Left ventricle myocardium superior (tissue), 1 donor: ENCODE data around the gene RRP7A. TPM values are rescaled to one million over a fixed set of nuclear protein-coding genes. Genes with fewer than 3 reads are reported as not detected.
"Not testable (repeated sequence)": the region's sequence is repeated elsewhere in the genome, so short reads cannot be mapped to it uniquely, and the experiment has no call there.

ENCODE experiments used
- ATAC-seq: fragments of 200-7000 bp; cut with Tn5 transposase; one replicate; pipeline ENCODE4 v1.9.1; 2020; ENCODE audit warnings: mild to moderate bottlenecking, moderate library complexity
- DNase-seq: peaks from one replicate; pipeline ENCODE4 v3.0.0-alpha.2; 2020
- intact Hi-C: fragments of 100-400 bp; cut with micrococcal nuclease; formaldehyde crosslinking; loops from one replicate; pipeline ENCODE4 v1.11.0; 2022
- long read RNA-seq: library from polyadenylated mRNA; unstranded; transcript quantifications from one replicate; pipeline ENCODE4 v2.0.0, GENCODE V29; 2021
- total RNA-seq: library from RNA; stranded (reverse); fragmentation: NEBNext Ultra II Directional; extraction: Animal tissue kit (Norgen Biotek cat#: 25700); gene quantifications from one replicate; pipeline ENCODE4 v1.2.1, GENCODE V29; 2021
- donor health status: DM: no; HTN: yes; CAD: no; lungs with severe emphysema.

The RRP7A gene
- total RNA-seq: 16.0 TPM
- long read RNA-seq, transcript RRP7A-201 (7 exons, 3,801 nt): major isoform, 52 of 65 reads
- long read RNA-seq, partial matches to known transcripts: 3 of 65 reads
- long read RNA-seq, other reads (novel, unspliced or antisense): 10 of 65 reads

- DNase-seq: peak; percentile 88
- intact Hi-C loops: no loop called here
- peak; percentile 97 for ATAC-seq
Observed at GRCh38 chr22:42519525-42520401, at the start of gene RRP7A. Gene RRP7A, minus strand, starts transcription at chr22:42519796. Its CDS starts 10 bp downstream, at chr22:42519786.

GRCh38 chr22:42567950-42568349 is 48.4 kb upstream of the RRP7A start:
- DNase-seq, ATAC-seq, intact Hi-C loops: not testable (repeated sequence)

- DNase-seq (no peak), ATAC-seq (no peak)
- intact Hi-C loops: no loop called here
Observed at GRCh38 chr22:42565956-42566355, 46.4 kb upstream of the RRP7A start.

GRCh38 chr22:42564699-42565098 is 45.1 kb upstream of the RRP7A start:
- ATAC-seq: no peak
- intact Hi-C loops: no loop called here
- DNase-seq: no peak

GRCh38 chr22:42563943-42564342 is 44.3 kb upstream of the RRP7A start:
- intact Hi-C loops, ATAC-seq, DNase-seq: not testable (repeated sequence)

- intact Hi-C loops: no loop called here
- no peak for DNase-seq
- ATAC-seq: no peak
Observed at GRCh38 chr22:42562684-42563083, 43.1 kb upstream of the RRP7A start.

- intact Hi-C loops: no loop called here
- ATAC-seq (peak; percentile 8), DNase-seq (no peak)
Observed at GRCh38 chr22:42562279-42562678, 42.7 kb upstream of the RRP7A start.

GRCh38 chr22:42561856-42562255 is 42.3 kb upstream of the RRP7A start:
- no peak for ATAC-seq
- no peak for DNase-seq
- intact Hi-C loops: no loop called here

- peak; percentile 18 for ATAC-seq
- no peak for DNase-seq
- intact Hi-C loops: no loop called here
Observed at GRCh38 chr22:42560781-42561180, 41.2 kb upstream of the RRP7A start.

GRCh38 chr22:42560381-42560780 is 40.8 kb upstream of the RRP7A start:
- DNase-seq: no peak
- intact Hi-C loops: no loop called here
- no peak for ATAC-seq

- peak; percentile 98 for ATAC-seq
- DNase-seq: peak; percentile 94
- intact Hi-C loops: no loop called here
Observed at GRCh38 chr22:42553475-42554361, 34.1 kb upstream of the RRP7A start, which contains the start of gene SERHL2. Gene SERHL2, plus strand, starts transcription at chr22:42553956. Its CDS starts 65 bp downstream, at chr22:42554021.

GRCh38 chr22:42552294-42552647 is 32.7 kb upstream of the RRP7A start:
- DNase-seq, intact Hi-C loops, ATAC-seq: not testable (repeated sequence)

- no peak for DNase-seq
- intact Hi-C loops: no loop called here
Observed at GRCh38 chr22:42549331-42550060, 29.9 kb upstream of the RRP7A start.

GRCh38 chr22:42548597-42549330 is 29.2 kb upstream of the RRP7A start:
- no peak for DNase-seq
- intact Hi-C loops: no loop called here
- ATAC-seq: no peak

More at GRCh38 chr22:42549331-42550060, 29.9 kb upstream of the RRP7A start:
- no peak for ATAC-seq

- DNase-seq, intact Hi-C loops: not testable (repeated sequence)
Observed at GRCh38 chr22:42548126-42548525, 28.5 kb upstream of the RRP7A start.

GRCh38 chr22:42547562-42547961 is 28.0 kb upstream of the RRP7A start:
- no peak for ATAC-seq
- intact Hi-C loops: no loop called here
- no peak for DNase-seq

More at GRCh38 chr22:42548126-42548525, 28.5 kb upstream of the RRP7A start:
- ATAC-seq: not testable (repeated sequence)

GRCh38 chr22:42544686-42545085 is 25.1 kb upstream of the RRP7A start:
- no peak for DNase-seq
- ATAC-seq: no peak
- intact Hi-C loops: no loop called here

- DNase-seq, intact Hi-C loops: not testable (repeated sequence)
- ATAC-seq: peak; percentile 76
Observed at GRCh38 chr22:42539236-42539771, 19.7 kb upstream of the RRP7A start.
